ENCODE data around the gene LACTB. TPM values are rescaled to one million over a fixed set of nuclear protein-coding genes. Genes with fewer than 3 reads are reported as not detected.

LACTB gene
- 16.1 and 22.2 TPM in 2 replicates for total RNA-seq

GRCh38 chr15:63121382-63122001 lies at the start of gene LACTB:
LACTB (plus strand) TSS chr15:63121861; CDS start chr15:63121872, 11 bp downstream.

GRCh38 chr15:63157118-63157843 lies 35.6 kb downstream of the LACTB start, which contains the start of gene RPS27L:
RPS27L (minus strand) TSS chr15:63157477; CDS start chr15:63157405, 72 bp downstream.

GRCh38 chr15:63188926-63189871 lies 67.5 kb downstream of the LACTB start, which contains the start of gene RAB8B:
RAB8B (plus strand) TSS chr15:63189606; CDS start chr15:63189625, 19 bp downstream.

Other genes with a start within 250 kb of the LACTB start
- 106 and 114 TPM in 2 replicates for gene TPM1, start 79.1 kb upstream of the LACTB start, total RNA-seq
- gene RPS27L, start 35.6 kb downstream of the LACTB start, total RNA-seq: 122 and 134 TPM in 2 replicates
- gene RAB8B, start 67.7 kb downstream of the LACTB start, total RNA-seq: 8.6 and 18.8 TPM in 2 replicates
- 4.7 and 5.9 TPM in 2 replicates for gene APH1B, start 155.7 kb downstream of the LACTB start, total RNA-seq